Colonic mucosa (tissue), 4 donors: Measurements from ENCODE around the gene MSANTD2. TPM values are rescaled to one million over a fixed set of nuclear protein-coding genes. Genes with fewer than 3 reads are reported as not detected.

Experiments used
- DNase-seq: peaks from one replicate; pipeline ENCODE4 v3.0.0-alpha.2; 2020
- H3K27ac ChIP-seq: fragments of 200-600 bp; one replicate; pipeline ENCODE4 v1.8.0; 2021
- H3K27me3 ChIP-seq: fragments of 200-600 bp; one replicate; pipeline ENCODE4 v1.8.0; 2021
- H3K36me3 ChIP-seq: fragments of 200-600 bp; one replicate; pipeline ENCODE4 v1.8.0; 2021
- H3K4me1 ChIP-seq: fragments of 200-600 bp; one replicate; pipeline ENCODE4 v1.8.0; 2021; ENCODE audit warnings: mild to moderate bottlenecking
- H3K4me3 ChIP-seq: fragments of 200-600 bp; one replicate; pipeline ENCODE4 v1.8.0; 2021
- H3K9ac ChIP-seq, 2 donors: one replicate each; pipeline ENCODE4 v1.7.0; 2013; ENCODE audit warnings: control low read depth in 2 of 2, low read depth in 2 of 2, low read length in 2 of 2
- H3K9me3 ChIP-seq: fragments of 200-600 bp; one replicate; pipeline ENCODE4 v1.8.0; 2021
- CTCF ChIP-seq: fragments of 200-600 bp; IDR thresholded peaks from one replicate; pipeline ENCODE4 v1.8.0; 2022; ENCODE audit warnings: antibody characterized with exemption, mild to moderate bottlenecking
- intact Hi-C: fragments of 100-400 bp; cut with DNase I; formaldehyde crosslinking; loops from one replicate; pipeline ENCODE4 v1.14.1; 2022
- total RNA-seq, 2 donors: library from RNA; stranded (reverse); fragmentation: NEBNext Ultra II Directional in 1 of 2; extraction: Animal tissue kit (Norgen Biotek cat#: 25700) in 1 of 2; gene quantifications; one replicate each; pipeline ENCODE4 v1.2.1, GENCODE V29; 2021
- donor health status: healthy.
- donor health status: DM: no; HTN: no; CAD: no.
- donor health status: DM: no; HTN: no; CAD: no.

The MSANTD2 gene
- total RNA-seq, 2 donors from 2014 or later, result 7.0 to 12.7 TPM

GRCh38 chr11:124763156-124763947 is 36.9 kb downstream of the MSANTD2 start:
- intact Hi-C loops, result loop anchor here (2.0 to 10.0 kb wide), 2 partner anchors 71 to 95 kb away; no protein-coding TSS in a partner anchor
- Histone ChIP-seq H3K9ac (peak overlapping the region; percentile 64 to 90), H3K9me3 (no peaks in the 10 kb centered on the region), H3K4me3 (peak overlapping the region; percentile 59), H3K4me1 (peaks cover 7% of the 10 kb centered on the region), H3K36me3 (no peaks in the 10 kb centered on the region), H3K27me3 (peaks cover 19% of the 10 kb centered on the region), H3K27ac (peak overlapping the region; percentile 77)
- TF ChIP-seq CTCF, result peak; percentile 80
- peak; percentile 94 for DNase-seq

- intact Hi-C loops, result loop anchor here (2.0 to 10.0 kb wide), 2 partner anchors 72 to 94 kb away; no protein-coding TSS in a partner anchor
- H3K4me1 ChIP-seq, result peaks cover 7% of the 10 kb centered on the region
- no peak for TF ChIP-seq CTCF
- peak; percentile 56 for DNase-seq
- H3K9ac ChIP-seq, result peak overlapping the region; percentile 64 to 90
- peaks cover 19% of the 10 kb centered on the region for H3K27me3 ChIP-seq
- H3K9me3 ChIP-seq, result no peaks in the 10 kb centered on the region
- H3K36me3 ChIP-seq, result no peaks in the 10 kb centered on the region
- H3K4me3 ChIP-seq, result peak overlapping the region; percentile 59
- H3K27ac ChIP-seq, result peak overlapping the region; percentile 77
These were observed 37.5 kb downstream of the MSANTD2 start for GRCh38 chr11:124762624-124763155.

DNA sequence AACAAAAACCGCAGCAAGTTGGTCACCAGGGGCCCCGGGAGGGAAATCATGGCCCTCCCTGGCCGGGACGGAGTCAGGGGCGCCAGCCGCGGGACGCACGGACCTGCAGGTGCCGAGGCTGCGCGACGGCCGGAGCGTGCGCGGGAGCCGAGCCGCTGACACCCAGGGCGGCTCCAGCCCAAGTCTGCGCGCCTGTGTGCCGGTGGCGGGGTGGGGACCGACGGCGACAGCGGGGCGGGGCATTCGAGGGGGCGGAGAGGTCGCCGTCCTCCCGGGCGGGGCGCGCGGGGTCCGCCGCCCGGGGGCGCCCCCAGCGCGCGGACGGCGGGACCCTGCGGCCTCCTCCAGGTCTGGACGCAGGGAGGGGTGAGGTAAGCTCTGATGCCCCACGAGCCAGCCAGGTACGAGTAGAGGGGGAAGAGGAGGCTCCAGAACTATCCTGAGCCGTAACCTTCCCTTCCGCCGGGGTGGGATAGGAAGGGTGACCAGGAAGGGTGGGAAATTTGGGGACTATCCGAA is 38.0 kb downstream of the MSANTD2 start, which contains the start of gene ESAM:
ESAM (minus strand) TSS at position 186 of the 519 bp plus-strand sequence; CDS start at position 50, 136 bp downstream.
- no peak for TF ChIP-seq CTCF
- Histone ChIP-seq H3K9ac (peak within 1 kb of the TSS; percentile 64 to 90), H3K4me1 (peaks cover 7% of the 10 kb centered on the region), H3K9me3 (no peaks in the 10 kb centered on the region), H3K4me3 (peak within 1 kb of the TSS; percentile 59), H3K36me3 (no peaks in the 10 kb centered on the region), H3K27ac (peak within 1 kb of the TSS; percentile 77), H3K27me3 (peaks cover 19% of the 10 kb centered on the region)
- peak; percentile 84 for DNase-seq
- intact Hi-C loops, result loop anchor here (2.0 to 10.0 kb wide), 2 partner anchors 73 to 93 kb away; no protein-coding TSS in a partner anchor

GRCh38 chr11:124761301-124762104 is 38.7 kb downstream of the MSANTD2 start:
- TF ChIP-seq CTCF, result no peak
- peaks cover 19% of the 10 kb centered on the region for H3K27me3 ChIP-seq
- H3K4me1 ChIP-seq, result peaks cover 7% of the 10 kb centered on the region
- H3K4me3 ChIP-seq, result peak overlapping the region; percentile 59
- peak overlapping the region; percentile 77 for H3K27ac ChIP-seq
- intact Hi-C loops, result loop anchor here (2.0 to 10.0 kb wide), 2 partner anchors 73 to 93 kb away; no protein-coding TSS in a partner anchor
- no peak for DNase-seq
- no peaks in the 10 kb centered on the region for H3K9me3 ChIP-seq
- no peaks in the 10 kb centered on the region for H3K36me3 ChIP-seq
- H3K9ac ChIP-seq, result peak overlapping the region; percentile 48 to 66

GRCh38 chr11:124760806-124761205 is 39.4 kb downstream of the MSANTD2 start:
- intact Hi-C loops, result loop anchor here (10.0 kb wide), 1 partner anchor 74 kb away; no protein-coding TSS in a partner anchor

More at GRCh38 chr11:124760806-124761205, 39.4 kb downstream of the MSANTD2 start:
- peaks cover 19% of the 10 kb centered on the region for H3K27me3 ChIP-seq
- H3K4me1 ChIP-seq, result peaks cover 7% of the 10 kb centered on the region
- peak overlapping the region; percentile 59 for H3K4me3 ChIP-seq
- peak overlapping the region; percentile 77 for H3K27ac ChIP-seq
- peak overlapping the region; percentile 0 to 48 for H3K9ac ChIP-seq
- no peak for DNase-seq
- H3K36me3 ChIP-seq, result no peaks in the 10 kb centered on the region
- H3K9me3 ChIP-seq, result no peaks in the 10 kb centered on the region
- TF ChIP-seq CTCF, result no peak
